ENCODE measurements around the gene SARM1.

DNA sequence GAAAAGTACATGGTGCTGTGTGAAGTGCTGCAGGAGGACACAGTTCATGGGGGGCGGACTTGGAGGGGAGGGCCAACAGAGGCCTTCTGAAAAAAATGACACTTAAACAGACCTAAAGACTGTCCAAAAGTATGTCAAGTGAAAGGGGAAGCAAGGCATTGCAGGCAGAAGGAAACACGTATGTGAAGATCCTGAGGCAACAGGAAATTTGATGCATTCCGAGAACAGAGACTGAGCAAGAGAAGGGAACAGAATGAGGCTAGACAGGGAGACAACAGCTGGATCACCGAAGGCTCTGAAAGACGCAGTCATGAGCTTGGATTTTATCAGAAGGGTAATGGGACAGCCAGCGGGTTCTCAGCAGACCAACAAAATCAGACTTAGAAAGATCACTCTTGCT is 37.3 kb upstream of the SARM1 start:
- no peak for TF ChIP-seq CTCF (IDR thresholded peaks at IDR 0.05)
- TF ChIP-seq POLR2A (IDR thresholded peaks at IDR 0.05): no peak
